ENCODE measurements around the gene JAZF1.
"Not testable (repeated sequence)": the region's sequence is repeated elsewhere in the genome, so short reads cannot be mapped to it uniquely, and the experiment has no call there.

Gene JAZF1

GRCh38 chr7:27873981-27874957 lies 306.3 kb downstream of the JAZF1 start:
- peak; percentile 54 for DNase-seq (ENCODE audit: low read depth)

GRCh38 chr7:27872356-27873275 lies 308.0 kb downstream of the JAZF1 start:
- DNase-seq (ENCODE audit: low read depth) = no peak

GRCh38 chr7:27871866-27872265 lies 308.7 kb downstream of the JAZF1 start:
- DNase-seq (ENCODE audit: low read depth) = no peak

GRCh38 chr7:27871086-27871485 lies 309.5 kb downstream of the JAZF1 start:
- no peak for DNase-seq (ENCODE audit: low read depth)

- DNase-seq (ENCODE audit: low read depth) = no peak
Measured at GRCh38 chr7:27870595-27870994, 310.0 kb downstream of the JAZF1 start.

- DNase-seq (ENCODE audit: low read depth) = no peak
Measured at GRCh38 chr7:27869056-27869455, 311.5 kb downstream of the JAZF1 start.

- no peak for DNase-seq (ENCODE audit: low read depth)
Measured at GRCh38 chr7:27868131-27868550, 312.5 kb downstream of the JAZF1 start.

GRCh38 chr7:27866828-27867672 lies 313.5 kb downstream of the JAZF1 start:
- DNase-seq (ENCODE audit: low read depth) = no peak

GRCh38 chr7:27866256-27866655 lies 314.3 kb downstream of the JAZF1 start:
- DNase-seq (ENCODE audit: low read depth) = no peak

GRCh38 chr7:27863880-27864279 lies 316.7 kb downstream of the JAZF1 start:
- no peak for DNase-seq (ENCODE audit: low read depth)

- DNase-seq (ENCODE audit: low read depth) = no peak
Measured at GRCh38 chr7:27861747-27862146, 318.8 kb downstream of the JAZF1 start.

GRCh38 chr7:27860800-27861199 lies 319.8 kb downstream of the JAZF1 start:
- DNase-seq (ENCODE audit: low read depth) = no peak

GRCh38 chr7:27856703-27857485 lies 323.7 kb downstream of the JAZF1 start:
- DNase-seq (ENCODE audit: low read depth) = not testable (repeated sequence)

GRCh38 chr7:27850531-27850930 lies 330.1 kb downstream of the JAZF1 start:
- no peak for DNase-seq (ENCODE audit: low read depth)

- DNase-seq (ENCODE audit: low read depth) = no peak
Measured at GRCh38 chr7:27846388-27846787, 334.2 kb downstream of the JAZF1 start.

GRCh38 chr7:27843584-27844305 lies 336.9 kb downstream of the JAZF1 start:
- no peak for DNase-seq (ENCODE audit: low read depth)

GRCh38 chr7:27842851-27843250 lies 337.7 kb downstream of the JAZF1 start:
- no peak for DNase-seq (ENCODE audit: low read depth)

- DNase-seq (ENCODE audit: low read depth) = no peak
Measured at GRCh38 chr7:27842094-27842692, 338.4 kb downstream of the JAZF1 start.

- DNase-seq (ENCODE audit: low read depth) = no peak
Measured at GRCh38 chr7:27840760-27841364, 339.7 kb downstream of the JAZF1 start.
